GM18519 (cell line): ENCODE data around the gene ATP6V1A.
"Not testable (repeated sequence)": the region's sequence is repeated elsewhere in the genome, so short reads cannot be mapped to it uniquely, and the experiment has no call there.

Experiments
- ATAC-seq: cut with Tn5 transposase; IDR thresholded peaks from one replicate; pipeline ENCODE4 v1.9.1; 2021; ENCODE audit warnings: mild to moderate bottlenecking, moderate library complexity; ENCODE audit not compliant: unreplicated experiment, low FRiP score

Gene ATP6V1A

DNA sequence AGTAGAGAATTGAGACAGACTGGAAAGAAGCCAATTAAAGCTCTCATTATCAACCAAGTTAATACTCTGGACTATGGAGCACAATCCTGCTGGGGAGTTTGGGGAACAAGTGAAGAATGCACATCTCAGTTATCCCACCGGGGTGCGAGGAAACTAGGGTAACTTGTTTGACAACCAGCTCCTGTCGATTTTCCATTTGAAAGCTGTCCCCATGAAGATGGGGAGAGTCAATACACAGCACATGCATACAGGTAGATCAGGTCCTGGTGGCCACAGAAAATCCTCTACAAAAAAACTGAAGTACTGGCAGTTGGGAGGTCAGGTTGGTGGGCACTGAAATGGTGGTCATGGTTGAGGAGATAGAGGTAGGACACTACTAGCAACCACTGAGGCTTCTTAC lies 66.0 kb downstream of the ATP6V1A start:
- ATAC-seq: no peak

DNA sequence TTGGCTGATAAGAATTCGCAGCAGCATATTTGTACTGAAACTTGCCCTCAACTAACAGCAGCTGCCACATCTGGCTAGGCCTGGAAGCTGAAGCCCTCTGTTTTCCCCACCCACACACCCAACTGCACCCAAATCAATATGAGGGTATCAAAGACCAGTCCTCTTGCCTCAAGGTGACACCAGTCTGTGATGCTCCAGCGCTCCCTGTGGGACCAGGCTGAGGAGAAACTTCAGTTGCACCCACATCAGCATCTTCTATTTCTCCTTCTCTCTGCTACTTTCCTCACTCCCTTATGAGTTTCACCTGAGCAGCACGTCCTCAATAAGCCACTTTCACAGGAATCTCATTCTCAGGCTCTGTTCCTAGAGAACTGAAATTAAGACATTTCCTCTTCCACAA lies 73.0 kb downstream of the ATP6V1A start:
- no peak for ATAC-seq

DNA sequence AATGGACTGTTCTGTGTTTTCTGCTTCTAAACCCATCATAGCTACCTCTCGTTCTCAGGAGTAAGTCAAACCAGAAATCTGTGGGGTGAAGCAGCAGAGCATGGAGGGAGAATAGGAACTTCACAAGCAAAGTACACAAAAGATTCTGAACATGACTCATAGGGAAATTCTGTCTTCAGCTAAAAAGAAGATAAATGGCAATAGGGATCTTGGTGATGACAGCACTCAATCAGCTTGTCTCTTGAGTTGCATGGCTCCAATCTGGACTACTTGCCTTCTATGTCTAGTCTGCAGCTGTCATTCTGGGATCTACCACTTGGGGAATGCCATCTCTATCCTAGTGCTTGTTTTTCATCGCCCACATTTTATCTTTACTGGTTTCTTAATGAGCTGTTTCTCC lies 78.3 kb downstream of the ATP6V1A start:
- peak; percentile 74 for ATAC-seq

DNA sequence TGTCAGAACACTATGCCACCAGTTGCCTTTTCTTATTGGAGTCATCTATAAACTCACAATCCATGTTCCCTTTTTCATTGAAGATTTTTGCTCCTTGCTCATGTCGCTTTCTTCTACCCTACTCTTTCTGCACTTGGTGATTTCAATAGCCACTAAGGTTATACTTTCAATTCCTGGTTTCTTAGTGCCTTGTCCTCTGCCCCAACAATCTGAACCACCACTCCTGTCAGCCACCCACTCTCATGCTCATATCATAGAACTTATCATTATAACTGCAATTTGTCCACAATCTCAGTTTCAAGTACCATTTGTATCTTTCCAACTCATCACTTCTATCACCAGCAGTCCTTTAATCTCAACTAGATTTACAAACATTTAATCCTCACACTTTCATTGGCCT lies 81.8 kb downstream of the ATP6V1A start:
- ATAC-seq: no peak

DNA sequence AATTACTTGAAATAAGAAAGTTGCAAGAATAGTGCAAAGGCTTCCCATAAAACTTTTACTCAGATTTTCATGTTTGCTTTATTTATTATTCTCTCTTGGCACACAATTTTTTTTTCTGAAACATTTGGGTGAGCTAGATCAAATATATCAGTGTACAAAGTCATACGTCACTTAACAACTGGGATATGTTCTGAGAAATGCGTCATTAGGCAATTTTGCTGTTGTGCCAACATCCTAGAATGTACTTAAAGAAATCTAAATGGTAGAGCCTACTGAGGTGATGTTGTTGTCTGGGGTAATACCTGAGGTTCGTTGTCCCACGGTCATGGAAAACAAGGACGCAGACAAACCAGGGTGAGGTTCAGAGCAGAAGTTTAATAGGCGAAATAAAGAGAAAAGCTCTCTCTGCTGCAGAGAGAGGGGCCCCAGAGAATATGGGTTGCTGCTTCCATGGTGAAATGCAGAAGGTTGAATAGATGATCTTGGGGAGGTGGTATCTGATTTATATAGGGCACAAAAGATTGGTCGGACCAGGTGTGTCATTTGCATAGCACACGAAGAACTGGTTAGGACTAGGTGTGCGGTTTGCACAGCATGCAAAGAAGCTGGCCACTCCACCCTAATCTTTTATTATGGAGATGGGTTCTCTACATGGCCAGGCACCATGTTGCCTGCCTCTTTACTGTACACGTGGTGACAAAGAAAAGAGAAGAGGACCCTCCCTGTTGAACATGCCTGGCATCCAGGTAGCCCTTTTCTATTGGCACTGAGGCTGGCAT lies 82.9 kb downstream of the ATP6V1A start:
- no peak for ATAC-seq

DNA sequence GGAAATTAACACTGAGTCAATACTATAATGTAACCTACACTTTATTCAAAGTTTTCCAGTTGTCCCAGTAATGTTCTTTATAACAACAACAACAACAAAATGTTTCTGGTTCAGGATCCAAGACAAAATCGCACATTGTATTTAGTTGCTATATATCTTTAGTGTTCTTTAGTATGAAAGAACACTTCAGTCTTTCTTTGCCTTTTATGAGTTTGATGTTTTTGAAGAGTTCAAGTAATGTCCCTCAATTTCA lies 84.2 kb downstream of the ATP6V1A start:
- no peak for ATAC-seq

DNA sequence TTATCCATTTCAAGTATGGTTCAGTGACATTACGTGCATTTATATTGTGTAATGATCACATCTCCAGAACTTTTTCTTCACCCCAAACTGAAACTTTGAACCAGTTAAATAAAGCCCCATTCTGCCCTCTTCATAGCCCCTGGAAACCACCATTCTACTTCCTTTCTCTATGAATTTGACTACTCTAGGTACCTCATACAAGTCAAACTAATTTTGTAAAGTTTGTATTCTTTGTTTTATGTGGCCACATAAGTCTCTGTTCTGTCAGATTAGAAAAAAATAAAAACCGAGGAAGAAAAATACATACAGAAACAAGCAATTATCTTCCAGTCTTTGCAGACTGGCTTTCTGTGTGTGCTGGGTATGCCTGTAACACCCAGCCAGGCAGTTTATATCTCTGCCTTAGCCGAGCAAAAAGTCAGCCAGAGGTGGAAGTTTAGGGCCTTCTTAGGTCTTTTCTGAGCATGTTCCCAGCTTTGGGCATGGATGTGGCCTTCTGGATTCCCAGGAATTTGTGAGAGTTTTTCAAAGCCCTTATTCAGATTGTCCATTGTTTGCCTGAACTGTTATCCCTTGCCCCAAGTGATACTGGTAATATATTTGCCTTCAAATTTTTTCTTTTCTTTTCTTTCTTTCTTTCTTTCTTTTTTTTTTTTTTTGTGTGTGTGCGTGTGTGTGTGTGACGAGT lies 85.8 kb downstream of the ATP6V1A start:
- ATAC-seq: peak; percentile 35

DNA sequence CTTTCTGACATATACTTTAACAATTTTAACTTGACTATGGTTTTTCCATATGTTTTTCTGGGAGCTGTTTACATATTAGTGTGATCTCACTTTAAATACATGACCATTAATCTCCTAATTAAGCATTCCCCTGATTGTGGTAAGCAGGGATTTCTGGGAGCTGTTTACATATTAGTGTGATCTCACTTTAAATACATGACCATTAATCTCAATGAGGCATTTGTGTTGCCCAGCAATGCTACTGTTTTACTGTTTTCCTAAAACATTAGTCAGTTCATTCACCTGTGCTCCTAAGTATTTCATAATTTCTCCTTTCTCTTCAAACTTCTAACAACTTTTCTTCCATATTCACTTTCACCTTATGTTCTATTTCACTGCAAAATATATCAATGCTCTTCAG lies 88.1 kb downstream of the ATP6V1A start:
- no peak for ATAC-seq

DNA sequence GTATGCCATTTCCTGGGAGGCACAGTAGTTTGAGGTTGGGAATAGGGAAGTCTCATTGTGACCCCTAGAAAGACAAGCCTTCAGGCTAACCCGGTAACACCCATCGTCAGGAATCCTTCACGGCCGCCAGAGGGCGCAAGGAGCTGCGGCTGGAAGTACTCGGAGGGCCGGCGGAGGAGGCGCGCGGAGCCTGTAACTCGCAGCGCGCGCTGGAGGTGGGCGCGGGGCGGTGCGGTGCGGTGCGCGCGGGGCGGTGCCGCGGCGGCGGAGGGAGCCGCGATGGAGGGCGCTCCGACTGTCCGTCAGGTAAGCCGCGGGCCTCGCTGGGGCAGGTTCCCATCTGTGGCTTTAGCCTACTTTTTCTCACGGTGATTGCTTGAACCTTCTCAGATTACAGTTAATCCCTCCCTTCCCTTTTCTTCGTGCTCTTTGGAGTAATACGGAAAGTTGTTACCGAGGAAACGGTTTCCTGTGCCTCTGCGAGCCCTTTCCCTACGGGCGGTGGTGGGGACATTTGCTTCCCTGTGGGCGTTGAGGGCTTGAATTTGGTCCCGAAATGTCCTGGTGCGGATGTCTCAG lies 91.9 kb downstream of the ATP6V1A start, which contains the start of gene GRAMD1C:
TSS of gene GRAMD1C (plus strand) at position 158 of the 579 bp plus-strand sequence. CDS start at position 280, 122 bp downstream.
- peak; percentile 92 for ATAC-seq

DNA sequence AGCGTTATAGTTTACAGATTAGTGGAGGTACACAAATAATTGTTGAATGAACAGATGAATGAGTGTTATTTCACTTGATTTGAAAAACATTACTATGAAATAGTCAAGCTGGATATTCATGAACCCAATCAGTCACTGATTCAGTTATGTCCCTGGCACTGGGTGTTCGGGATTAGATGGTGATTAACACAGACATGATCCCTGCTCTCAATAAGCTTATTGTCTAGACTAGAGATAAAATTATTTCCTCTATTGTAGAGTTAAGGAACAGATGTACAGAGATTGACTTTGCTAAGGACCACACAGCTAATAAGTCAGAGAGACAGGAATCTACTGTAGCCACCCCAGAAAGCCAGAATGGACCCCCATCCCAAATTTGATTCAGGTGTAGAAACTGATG lies 92.7 kb downstream of the ATP6V1A start:
- no peak for ATAC-seq

DNA sequence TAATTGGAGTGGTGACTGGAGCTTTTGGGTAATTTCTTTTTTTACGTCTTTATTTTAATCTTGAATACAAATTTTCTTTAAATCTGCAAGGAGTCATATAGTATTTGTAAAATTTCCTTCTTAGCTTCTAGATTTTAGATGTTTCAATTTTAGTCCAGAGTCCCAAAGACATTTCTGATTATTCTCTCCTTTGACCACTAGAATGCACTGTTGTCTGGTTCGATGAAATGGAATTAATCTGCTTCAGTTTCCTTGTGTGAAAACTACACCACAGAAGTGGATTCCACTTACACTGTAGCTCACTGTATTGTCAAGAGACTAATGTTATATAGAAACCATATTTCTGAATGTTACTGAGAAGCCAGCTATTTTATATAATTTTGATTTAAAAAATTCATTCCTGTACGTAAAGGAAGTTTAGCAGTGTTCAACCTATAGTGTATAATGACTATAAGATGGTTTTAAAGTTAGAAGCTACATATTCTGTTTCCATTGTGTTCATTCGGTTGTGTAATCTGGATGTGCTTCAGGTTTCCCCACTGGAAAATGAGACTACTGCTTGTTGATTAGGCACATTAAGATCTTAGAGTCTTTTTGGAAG lies 97.9 kb downstream of the ATP6V1A start:
- ATAC-seq: no peak

DNA sequence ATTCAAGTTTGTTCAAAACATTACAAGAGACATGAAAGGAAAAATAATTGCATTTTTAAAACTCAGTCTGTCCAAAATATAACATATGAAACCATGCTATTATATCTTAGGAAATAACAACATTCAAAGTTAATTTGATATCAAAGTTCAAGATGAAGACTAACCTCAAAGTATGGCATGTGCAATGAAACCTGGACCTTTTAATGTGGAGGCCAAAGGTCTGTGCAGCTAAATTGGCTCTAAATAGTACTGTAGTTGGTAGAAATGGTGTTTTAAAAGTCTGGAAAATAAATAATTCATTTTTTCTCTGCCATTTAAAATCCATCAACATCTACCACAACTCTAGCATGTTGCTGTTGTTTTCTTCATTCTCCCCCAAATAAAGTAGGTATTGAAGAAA lies 100.4 kb downstream of the ATP6V1A start:
- no peak for ATAC-seq

DNA sequence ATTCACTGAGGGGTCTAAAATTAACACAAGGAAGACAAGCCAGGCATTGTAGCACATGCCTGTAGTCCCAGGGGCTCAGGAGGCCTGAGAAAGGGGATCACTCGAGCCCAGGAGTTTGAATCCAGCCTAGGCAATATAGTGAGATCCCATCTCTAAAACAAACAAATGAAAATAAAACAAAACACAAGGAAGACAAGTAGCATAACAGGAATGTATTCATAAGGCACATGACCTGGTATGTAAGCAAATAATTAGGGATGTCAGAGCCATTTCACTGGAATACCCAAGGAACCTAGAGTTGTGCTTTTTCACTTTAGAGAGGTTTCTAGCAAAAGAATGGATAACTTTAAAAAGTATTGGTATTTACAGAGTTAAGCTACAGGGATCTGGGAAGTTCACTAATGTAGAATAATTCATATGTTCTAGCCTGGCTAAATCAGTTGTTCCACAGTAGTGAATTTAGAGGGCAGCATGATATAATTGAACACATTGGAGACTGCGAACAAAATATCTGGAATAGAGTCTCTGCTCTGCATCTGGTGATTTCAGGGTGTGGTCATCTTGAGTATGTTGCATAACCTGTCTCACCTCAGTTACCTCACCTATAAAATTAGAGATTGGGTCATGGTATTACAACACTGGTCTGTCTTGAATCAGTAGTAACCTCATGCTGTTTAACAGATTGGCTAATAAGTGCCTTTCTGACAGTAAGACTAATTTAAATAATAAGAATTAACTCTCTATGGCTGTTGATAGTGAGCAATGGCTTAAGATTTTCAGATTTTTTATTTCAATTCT lies 101.0 kb downstream of the ATP6V1A start:
- ATAC-seq: no peak

DNA sequence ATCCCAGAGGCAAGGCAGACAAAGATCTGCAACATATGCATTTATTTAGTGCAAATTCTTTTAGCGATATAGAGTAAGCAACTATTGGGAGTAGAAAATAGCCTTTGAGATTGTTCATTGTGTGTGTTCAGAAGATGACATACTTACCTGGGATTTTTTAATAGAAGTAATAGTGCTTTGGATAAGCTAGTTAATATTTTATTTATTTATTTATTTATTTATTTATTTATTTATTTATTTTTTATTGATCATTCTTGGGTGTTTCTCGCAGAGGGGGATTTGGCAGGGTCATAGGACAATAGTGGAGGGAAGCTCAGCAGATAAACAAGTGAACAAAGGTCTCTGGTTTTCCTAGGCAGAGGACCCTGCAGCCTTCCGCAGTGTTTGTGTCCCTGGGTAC lies 102.2 kb downstream of the ATP6V1A start:
- ATAC-seq: not testable (repeated sequence)

DNA sequence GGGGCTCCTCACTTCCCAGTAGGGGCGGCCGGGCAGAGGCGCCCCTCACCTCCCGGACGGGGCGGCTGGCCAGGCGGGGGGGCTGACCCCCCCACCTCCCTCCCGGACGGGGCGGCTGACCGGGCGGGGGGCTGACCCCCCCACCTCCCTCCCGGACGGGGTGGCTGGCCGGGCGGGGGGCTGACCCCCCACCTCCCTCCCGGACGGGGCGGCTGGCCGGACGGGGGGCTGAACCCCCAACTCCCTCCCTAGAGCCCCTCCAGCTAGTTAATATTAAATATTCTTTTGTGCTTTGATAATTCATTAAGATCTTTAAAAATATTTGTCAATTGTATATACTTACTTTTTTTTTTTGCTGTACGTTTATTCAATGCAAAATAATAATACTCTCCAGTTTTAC lies 103.0 kb downstream of the ATP6V1A start:
- not testable (repeated sequence) for ATAC-seq

DNA sequence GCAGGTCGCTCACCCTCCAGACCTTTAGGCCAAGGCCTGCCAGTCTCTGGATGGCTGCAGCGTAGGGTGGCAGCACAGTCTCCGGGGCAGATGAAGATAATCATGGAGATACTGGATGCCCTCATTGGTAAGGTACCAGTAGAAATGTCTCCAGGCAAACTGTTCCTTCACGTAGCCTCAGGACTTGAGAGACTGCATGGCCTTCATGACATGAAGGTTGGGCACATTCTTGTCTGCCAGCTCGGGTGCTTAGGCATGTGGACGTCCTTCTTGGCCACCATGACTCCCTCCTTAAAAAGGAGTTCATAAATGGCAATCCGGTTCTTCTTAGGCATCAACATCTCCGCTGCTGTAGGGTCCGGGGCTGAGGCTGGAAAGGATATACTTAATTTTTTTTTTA lies 103.6 kb downstream of the ATP6V1A start:
- ATAC-seq: not testable (repeated sequence)

DNA sequence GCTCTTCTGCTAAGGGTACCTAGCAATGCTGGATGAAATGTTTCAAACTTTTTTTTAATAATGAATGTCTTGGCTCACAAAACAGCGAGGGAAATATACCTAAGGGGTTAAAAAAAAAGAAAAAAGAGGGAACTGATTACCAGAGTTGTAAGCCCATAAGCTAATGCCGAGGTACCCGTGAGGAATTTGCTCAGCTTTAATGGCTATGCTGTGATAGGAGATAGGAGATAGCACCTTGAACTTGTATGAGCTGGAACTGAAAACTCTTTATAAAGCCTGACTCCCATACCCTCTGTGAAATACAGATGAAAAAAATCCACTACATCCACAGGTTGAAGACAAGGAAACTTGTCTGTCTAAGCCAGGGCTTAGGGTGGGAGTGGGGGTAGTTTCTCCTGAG lies 105.7 kb downstream of the ATP6V1A start:
- ATAC-seq: no peak
